ENCODE results near the gene MTPN.

DNA sequence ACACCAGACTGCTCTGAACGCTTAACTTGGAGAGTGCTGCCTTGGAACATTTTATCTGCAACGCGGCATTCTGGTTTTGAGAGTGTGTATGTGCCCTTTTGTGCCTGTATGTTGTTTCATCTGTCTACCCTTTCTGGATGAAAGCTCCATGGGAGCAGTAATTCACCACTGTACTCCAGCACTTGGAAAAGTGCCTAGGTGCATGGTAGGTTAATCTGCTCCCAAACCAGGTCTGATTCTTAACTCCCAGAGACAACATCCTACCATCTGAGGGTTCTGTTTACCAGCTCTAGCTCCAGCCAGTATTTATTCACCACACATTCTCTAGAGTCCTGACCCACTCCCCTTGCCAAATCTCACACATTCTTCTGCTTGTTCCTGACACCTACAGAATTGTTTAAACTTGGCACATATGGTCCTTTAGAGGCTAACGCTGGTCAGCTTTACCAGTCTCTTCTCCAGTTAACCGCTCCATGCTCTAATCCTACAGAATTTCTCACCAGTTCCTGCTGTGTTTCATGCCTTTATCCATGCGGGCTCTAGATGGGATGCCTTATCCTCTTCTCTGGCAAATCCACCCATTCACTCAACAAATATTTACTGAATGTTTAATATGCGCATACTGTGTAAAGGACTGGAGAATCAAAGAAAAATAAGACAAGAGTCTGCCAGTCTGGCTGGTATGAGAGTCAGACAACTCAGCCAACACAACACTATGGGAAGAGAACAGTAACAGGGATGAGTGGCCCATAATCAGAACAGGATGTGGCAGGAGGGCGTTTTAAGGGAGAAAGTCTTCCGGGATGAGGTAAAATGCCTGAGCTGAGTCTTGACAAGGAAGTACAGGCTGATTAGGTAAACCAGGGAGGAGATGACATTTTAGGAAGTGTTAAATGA is 46.3 kb downstream of the MTPN start:
- TF ChIP-seq, protein P1, sequence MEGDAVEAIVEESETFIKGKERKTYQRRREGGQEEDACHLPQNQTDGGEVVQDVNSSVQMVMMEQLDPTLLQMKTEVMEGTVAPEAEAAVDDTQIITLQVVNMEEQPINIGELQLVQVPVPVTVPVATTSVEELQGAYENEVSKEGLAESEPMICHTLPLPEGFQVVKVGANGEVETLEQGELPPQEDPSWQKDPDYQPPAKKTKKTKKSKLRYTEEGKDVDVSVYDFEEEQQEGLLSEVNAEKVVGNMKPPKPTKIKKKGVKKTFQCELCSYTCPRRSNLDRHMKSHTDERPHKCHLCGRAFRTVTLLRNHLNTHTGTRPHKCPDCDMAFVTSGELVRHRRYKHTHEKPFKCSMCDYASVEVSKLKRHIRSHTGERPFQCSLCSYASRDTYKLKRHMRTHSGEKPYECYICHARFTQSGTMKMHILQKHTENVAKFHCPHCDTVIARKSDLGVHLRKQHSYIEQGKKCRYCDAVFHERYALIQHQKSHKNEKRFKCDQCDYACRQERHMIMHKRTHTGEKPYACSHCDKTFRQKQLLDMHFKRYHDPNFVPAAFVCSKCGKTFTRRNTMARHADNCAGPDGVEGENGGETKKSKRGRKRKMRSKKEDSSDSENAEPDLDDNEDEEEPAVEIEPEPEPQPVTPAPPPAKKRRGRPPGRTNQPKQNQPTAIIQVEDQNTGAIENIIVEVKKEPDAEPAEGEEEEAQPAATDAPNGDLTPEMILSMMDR (IDR thresholded peaks at IDR 0.05): no peak
- no peak for TF ChIP-seq EZH2 (IDR thresholded peaks at IDR 0.05)
- no peak for TF ChIP-seq EZH2phosphoT487 (IDR thresholded peaks at IDR 0.05)

Measured in neural progenitor cell (in vitro differentiated cells).